Measurements from ENCODE around the gene ZNF668.

ZNF668 gene

GRCh38 chr16:31081428-31082351 lies 7.7 kb upstream of the ZNF668 start:
- DNase-seq (ENCODE audit: low read depth): no peak

DNA sequence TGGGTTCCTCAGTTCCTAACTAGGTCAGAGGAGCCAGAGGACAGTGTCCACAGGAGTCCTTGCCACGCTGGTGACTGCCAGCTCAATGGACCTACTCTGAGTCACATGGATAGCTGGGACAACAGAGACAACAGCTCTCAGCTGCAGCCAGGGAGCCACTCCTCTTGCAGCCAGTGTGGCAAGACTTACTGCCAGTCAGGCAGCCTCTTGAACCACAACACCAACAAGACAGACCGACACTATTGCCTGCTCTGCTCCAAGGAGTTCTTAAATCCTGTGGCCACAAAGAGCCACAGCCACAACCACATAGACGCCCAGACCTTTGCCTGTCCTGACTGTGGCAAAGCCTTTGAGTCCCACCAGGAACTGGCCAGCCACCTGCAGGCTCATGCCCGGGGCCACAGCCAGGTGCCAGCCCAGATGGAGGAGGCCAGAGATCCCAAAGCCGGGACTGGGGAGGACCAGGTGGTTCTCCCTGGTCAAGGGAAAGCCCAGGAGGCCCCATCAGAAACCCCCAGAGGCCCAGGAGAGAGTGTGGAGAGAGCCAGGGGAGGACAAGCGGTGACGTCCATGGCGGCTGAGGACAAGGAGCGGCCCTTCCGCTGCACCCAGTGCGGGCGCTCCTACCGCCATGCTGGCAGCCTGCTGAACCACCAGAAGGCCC lies 6.8 kb upstream of the ZNF668 start:
- DNase-seq (ENCODE audit: low read depth): no peak

GRCh38 chr16:31080035-31080629 lies 6.1 kb upstream of the ZNF668 start:
- DNase-seq (ENCODE audit: low read depth): no peak

DNA sequence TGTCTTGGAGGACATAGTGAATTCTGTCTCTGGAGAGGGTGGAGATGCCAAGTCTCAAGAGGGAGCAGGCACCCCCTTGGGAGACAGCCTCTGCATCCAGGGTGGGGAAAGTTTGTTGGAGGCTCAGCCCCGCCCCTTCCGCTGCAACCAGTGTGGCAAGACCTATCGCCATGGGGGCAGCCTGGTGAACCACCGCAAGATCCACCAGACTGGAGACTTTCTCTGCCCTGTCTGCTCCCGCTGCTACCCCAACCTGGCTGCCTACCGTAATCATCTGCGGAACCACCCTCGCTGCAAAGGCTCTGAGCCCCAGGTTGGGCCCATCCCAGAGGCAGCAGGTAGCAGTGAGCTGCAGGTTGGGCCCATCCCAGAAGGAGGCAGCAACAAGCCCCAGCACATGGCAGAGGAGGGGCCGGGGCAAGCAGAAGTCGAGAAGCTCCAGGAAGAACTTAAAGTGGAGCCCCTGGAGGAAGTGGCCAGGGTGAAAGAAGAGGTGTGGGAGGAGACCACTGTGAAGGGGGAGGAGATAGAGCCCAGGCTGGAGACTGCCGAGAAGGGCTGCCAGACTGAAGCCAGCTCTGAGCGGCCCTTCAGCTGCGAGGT lies 5.4 kb upstream of the ZNF668 start:
- no peak for DNase-seq (ENCODE audit: low read depth)

GRCh38 chr16:31078597-31079341 lies 4.7 kb upstream of the ZNF668 start:
- DNase-seq (ENCODE audit: low read depth): no peak

DNA sequence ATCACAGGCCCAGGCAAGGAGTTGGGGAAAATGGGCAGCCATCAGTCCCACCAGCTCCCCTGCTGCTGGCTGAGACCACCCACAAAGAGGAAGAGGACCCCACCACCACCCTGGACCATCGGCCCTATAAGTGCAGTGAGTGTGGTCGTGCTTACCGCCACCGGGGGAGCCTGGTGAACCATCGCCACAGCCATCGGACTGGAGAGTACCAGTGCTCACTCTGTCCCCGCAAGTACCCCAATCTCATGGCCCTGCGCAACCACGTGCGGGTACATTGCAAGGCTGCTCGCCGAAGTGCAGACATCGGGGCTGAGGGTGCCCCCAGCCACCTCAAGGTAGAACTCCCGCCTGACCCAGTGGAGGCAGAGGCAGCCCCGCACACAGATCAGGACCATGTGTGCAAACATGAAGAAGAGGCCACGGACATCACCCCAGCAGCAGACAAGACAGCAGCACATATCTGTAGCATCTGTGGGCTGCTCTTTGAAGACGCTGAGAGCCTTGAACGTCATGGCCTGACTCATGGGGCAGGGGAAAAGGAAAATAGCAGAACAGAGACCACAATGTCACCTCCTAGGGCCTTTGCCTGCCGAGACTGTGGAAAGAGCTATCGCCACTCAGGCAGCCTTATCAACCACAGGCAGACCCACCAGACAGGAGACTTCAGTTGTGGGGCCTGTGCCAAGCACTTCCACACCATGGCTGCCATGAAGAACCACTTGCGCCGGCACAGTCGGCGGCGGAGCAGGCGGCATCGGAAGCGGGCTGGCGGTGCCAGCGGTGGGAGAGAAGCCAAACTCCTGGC lies 3.8 kb upstream of the ZNF668 start:
- no peak for DNase-seq (ENCODE audit: low read depth)

GRCh38 chr16:31077024-31077423 lies 3.0 kb upstream of the ZNF668 start:
- DNase-seq (ENCODE audit: low read depth): no peak

GRCh38 chr16:31076319-31076718 lies 2.3 kb upstream of the ZNF668 start:
- no peak for DNase-seq (ENCODE audit: low read depth)

DNA sequence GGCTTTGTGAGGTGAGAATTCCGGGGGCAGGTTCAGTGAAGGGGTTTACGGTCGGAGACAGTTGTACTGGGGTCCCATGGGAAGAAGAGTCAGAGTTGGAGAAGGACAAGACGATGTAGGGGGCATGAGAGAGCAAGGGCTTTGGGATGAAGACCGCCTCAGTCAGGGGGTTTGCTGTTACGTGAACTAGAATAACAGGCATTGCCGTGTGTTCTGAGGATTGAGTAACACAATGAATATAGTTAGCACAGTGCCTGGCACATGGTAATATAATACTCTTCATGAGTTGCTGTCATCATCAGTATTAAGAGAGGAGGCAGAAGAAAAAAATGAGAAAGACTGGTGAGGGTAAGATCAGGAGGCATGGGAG lies 759 bp upstream of the ZNF668 start:
- DNase-seq (ENCODE audit: low read depth): no peak

DNA sequence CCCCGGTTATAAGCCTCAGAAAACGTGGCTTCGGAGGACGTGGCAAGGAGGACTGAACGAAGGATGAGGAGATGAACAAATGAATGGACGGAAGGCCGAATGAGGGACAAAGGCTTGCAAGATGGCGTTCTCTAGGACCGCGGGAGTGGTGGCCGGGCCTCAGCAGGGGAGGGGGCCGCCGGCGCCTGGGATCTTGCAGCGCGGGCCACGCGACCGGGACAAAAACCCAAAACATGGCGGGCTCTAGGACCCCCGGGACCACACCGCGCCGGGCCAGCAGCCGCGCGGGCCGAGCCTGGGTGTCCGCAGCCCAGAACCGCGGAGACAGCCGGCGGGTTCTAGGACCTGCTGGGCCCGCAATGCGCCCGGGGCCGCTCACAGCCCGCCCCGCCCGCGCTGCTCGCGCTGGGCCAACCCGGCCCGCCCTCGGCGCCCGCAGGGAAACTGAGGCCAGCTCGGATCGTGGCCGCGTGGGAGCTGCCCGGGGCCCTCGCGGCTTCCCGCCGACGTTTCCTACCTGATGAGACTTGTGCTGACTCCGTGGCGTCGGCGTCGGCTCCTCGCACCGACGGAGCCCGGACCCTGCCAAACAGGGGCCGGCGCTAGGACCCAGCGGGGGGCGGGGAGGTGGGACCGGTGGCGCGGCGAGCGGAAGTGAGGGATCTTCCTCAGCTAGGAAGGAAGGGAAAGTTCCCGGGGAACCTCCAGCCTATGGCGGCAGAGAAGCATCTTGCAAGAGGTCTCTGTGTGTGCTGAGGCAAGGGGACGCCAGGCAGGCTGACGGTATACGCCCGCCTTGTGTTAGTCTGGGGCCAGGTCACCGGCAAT lies 684 bp downstream of the ZNF668 start:
- peak; percentile 90 for DNase-seq (ENCODE audit: low read depth)

DNA sequence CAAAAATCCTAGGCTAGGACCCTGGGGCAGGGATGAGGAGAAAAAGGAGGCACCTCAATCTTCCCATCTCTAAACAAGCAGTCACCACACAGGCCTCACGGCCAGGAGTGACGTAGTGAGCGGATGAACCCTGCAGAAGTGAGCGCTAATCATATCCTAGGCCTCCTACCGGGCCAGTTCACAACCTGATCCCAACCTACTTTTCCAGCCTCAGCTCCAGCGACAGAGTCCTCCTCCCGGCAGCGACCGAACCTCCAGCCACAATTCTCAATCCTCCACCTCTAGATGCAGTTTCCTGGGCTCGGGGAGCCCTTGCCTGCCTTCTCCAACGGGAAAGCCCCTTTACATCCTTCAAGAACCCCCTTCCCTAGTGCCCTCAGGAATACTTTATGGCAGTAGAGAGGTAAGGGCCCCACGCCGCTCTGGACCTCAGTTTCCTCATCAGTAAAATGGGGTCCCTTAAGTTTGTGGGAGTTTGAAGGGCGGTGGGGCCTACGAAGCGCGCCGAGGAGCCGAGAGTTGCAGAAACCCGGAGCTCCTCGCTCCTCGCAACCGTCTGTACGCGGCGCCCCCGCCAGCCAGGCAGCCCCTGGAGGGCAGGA lies 1.4 kb downstream of the ZNF668 start:
- peak; percentile 32 for DNase-seq (ENCODE audit: low read depth)

- peak; percentile 94 for DNase-seq (ENCODE audit: low read depth)
These were observed 2.2 kb downstream of the ZNF668 start for GRCh38 chr16:31071861-31072260.

DNA sequence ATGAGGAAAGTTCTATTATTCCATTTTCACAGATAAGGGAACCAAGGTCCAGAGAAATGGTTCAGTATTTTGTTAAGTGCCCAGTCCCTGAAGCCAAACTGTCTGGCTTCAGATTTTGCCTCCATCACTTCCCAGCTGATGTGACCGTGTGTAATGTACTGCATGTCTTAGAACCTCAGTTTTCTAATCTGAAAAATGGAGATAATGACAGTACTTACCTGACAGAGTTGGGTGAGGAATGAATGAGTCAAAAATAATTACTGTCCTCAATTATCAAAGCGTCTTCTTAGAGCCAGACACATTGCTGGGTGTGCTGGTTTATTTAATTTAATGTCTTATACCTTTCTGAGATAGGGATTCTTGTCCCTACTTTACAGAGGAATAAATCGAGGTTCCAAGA lies 6.7 kb downstream of the ZNF668 start:
- no peak for DNase-seq (ENCODE audit: low read depth)

GRCh38 chr16:31064882-31065461 lies 9.1 kb downstream of the ZNF668 start:
- DNase-seq (ENCODE audit: low read depth): peak; percentile 88

DNA sequence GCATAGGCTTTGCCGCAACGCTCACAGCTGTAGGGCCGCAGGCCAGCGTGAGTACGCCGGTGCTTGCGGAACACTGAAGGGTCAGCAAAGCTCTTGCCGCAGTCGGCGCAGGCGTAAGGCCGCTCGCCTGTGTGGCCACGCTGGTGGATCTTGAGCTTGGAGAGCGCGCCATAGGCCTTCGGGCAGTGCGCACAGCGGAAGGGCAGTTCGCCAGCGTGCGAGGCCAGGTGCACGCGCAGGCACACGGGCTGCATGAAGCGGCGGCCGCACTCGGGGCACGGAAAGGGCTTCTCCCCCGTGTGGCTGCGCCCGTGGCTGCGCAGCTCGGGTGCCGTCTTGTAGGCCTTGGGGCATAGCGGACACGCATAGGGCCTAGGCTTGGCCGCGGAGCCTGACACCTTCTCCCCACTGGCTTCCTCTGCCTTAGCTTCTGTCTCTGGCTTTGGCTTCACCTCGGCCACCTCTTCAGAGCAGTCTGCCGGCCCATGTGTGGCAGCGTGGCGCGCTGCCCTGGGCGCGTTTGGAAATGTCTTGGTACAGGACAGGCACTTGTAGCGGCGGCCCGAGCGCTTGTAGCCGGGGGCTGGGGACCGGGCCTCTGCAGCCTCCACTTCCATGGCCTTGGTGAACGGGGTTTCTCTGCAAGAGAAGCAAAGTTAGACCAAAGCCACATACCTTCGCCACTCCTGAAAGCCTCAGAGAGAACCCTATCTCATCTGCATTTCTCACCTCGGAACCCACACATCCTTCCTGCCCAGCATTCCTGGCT lies 10.0 kb downstream of the ZNF668 start:
- no peak for DNase-seq (ENCODE audit: low read depth)

DNA sequence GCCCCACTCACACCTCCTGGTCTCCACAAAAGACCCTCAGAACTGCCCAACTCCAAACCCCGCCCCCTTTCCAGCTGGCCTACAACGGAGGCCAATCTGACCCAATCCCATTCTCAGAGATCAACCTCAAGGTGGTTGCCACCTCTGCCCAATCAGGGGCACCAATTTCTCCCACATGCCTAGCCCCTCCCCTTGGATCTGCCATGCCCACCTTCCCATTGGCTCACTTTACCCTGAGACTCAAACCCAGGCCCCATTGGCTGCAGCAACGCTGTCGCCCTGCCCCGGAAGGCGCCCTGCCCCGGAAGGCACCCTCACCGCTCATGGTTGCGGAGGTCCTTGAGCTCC lies 10.6 kb downstream of the ZNF668 start:
- DNase-seq (ENCODE audit: low read depth): no peak

DNA sequence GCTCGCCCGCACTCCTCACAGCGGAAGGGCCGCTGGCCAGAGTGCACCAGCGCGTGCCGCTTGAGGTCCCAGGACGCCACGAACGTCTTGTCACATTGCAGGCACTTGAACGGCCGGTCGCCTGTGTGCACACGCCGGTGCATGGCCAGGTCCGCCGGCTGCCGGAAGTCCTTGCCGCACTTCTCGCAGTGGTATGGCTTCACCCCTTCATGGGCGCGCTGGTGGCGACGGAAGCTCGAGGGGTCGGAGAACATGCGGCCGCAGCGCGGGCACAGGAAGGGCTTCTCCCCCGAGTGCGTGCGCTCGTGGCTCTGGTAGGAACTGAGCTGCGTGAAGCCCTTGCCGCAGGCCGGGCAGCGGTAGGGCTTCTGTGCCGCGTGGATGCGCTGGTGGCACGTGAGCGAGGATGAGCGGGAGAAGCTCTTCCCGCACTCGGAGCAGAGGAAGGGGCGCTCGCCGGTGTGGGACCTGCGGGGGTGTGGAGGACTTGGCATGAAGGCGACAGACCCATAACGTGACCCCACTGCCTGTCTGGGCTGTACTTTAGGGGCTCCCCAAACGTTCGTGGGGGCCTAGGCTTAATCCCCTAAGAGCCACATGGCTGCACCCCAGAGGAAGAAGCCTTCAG lies 12.1 kb downstream of the ZNF668 start:
- no peak for DNase-seq (ENCODE audit: low read depth)

DNA sequence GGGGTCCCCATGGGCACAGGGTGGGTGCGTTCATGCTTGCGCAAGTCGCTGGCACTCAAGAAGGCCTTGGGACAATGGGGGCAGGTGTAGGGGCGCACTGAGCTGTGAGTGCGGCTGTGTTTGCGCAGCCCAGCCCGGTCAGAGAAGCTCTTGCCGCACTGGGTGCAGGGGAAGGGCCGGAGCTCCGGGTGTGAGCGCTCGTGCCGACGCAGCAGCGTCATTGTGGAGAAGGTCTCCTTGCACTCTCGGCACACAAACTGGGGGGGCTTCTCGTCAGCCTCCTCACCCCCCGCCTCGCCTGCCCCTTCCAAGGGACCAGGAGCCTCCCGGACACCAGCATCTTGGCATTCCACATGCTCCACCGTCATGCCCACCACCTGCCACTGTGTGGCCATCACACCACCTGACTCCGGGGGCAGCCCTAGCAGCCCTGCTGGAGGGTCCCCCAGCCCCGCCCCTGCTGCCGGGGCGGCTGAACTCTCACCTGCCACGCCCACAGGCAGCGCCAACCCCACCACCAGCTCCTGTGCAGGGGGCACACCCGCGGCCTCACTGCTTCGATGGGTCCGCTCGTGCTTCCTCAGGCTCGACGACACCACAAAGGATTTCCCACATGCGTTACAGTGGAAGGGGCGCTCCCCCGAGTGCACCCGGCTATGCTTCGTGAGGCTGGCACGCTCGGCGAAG lies 12.8 kb downstream of the ZNF668 start:
- no peak for DNase-seq (ENCODE audit: low read depth)
